HS-27A (cell line): ENCODE data around the gene PRPSAP2.

Experiments
- DNase-seq: peaks from one replicate; pipeline ENCODE4 v3.0.0-alpha.2; 2012; ENCODE audit warnings: low read depth, missing footprints

PRPSAP2 gene

GRCh38 chr17:18962494-18962815, 104.5 kb downstream of the PRPSAP2 start:
- DNase-seq: no peak

- DNase-seq: no peak
Observed at GRCh38 chr17:18963126-18964017, 105.4 kb downstream of the PRPSAP2 start.

GRCh38 chr17:18964018-18964351, 106.1 kb downstream of the PRPSAP2 start:
- no peak for DNase-seq

- DNase-seq: no peak
Observed at GRCh38 chr17:18964550-18964949, 106.6 kb downstream of the PRPSAP2 start.

GRCh38 chr17:18965530-18966236, 107.8 kb downstream of the PRPSAP2 start:
- DNase-seq: no peak

GRCh38 chr17:18966831-18967624, 109.1 kb downstream of the PRPSAP2 start:
- no peak for DNase-seq

- no peak for DNase-seq
Observed at GRCh38 chr17:18967916-18968315, 110.0 kb downstream of the PRPSAP2 start.

GRCh38 chr17:18968345-18968744, 110.4 kb downstream of the PRPSAP2 start:
- DNase-seq: no peak

GRCh38 chr17:18968945-18969887, 111.3 kb downstream of the PRPSAP2 start:
- DNase-seq: no peak

GRCh38 chr17:18970582-18971480, 112.9 kb downstream of the PRPSAP2 start:
- DNase-seq: no peak

GRCh38 chr17:18971801-18972200, 113.9 kb downstream of the PRPSAP2 start:
- DNase-seq: no peak

GRCh38 chr17:18974407-18975149, 116.6 kb downstream of the PRPSAP2 start:
- DNase-seq: no peak

- no peak for DNase-seq
Observed at GRCh38 chr17:18975597-18975996, 117.7 kb downstream of the PRPSAP2 start.

- no peak for DNase-seq
Observed at GRCh38 chr17:18976201-18976600, 118.3 kb downstream of the PRPSAP2 start.

- no peak for DNase-seq
Observed at GRCh38 chr17:18977021-18977420, 119.1 kb downstream of the PRPSAP2 start.

- DNase-seq: no peak
Observed at GRCh38 chr17:18977646-18978045, 119.7 kb downstream of the PRPSAP2 start.

GRCh38 chr17:18978050-18978449, 120.1 kb downstream of the PRPSAP2 start:
- no peak for DNase-seq

GRCh38 chr17:18978655-18979054, 120.7 kb downstream of the PRPSAP2 start:
- DNase-seq: no peak
